NCI-H226 (cell line): ENCODE results near the gene WASF2.
"Not testable (repeated sequence)": the region's sequence is repeated elsewhere in the genome, so short reads cannot be mapped to it uniquely, and the experiment has no call there.

ENCODE experiments used
- DNase-seq: peaks from one replicate; pipeline ENCODE4 v3.0.0-alpha.2; 2015

The WASF2 gene

DNA sequence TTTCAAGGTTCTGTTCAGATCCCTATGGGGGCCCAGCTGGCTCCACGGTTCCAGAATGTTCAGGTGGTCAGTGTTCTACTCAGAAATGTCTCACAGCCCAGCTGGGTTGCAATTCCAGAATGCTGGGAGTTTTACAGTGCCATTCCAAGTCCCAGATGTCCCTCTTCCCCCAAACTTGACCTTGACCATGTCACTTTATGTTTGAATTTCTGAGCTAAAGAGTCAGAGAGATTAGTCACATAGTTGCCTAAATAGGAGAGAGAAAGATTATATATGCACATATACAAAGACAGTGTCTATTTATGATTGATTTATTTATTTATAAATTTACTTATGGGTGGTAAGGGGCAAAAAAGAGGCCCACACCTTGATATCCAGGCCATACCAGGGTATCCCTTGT lies 95.0 kb downstream of the WASF2 start:
- DNase-seq: no peak

DNA sequence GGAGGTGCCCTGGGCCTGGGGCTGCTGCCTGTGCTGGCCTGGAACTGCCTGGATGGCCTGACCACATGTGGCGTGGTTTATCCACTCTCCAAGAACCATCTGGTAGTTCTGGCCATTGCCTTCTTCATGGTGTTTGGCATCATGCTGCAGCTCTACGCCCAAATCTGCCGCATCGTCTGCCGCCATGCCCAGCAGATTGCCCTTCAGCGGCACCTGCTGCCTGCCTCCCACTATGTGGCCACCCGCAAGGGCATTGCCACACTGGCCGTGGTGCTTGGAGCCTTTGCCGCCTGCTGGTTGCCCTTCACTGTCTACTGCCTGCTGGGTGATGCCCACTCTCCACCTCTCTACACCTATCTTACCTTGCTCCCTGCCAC lies 95.7 kb downstream of the WASF2 start:
- no peak for DNase-seq

DNA sequence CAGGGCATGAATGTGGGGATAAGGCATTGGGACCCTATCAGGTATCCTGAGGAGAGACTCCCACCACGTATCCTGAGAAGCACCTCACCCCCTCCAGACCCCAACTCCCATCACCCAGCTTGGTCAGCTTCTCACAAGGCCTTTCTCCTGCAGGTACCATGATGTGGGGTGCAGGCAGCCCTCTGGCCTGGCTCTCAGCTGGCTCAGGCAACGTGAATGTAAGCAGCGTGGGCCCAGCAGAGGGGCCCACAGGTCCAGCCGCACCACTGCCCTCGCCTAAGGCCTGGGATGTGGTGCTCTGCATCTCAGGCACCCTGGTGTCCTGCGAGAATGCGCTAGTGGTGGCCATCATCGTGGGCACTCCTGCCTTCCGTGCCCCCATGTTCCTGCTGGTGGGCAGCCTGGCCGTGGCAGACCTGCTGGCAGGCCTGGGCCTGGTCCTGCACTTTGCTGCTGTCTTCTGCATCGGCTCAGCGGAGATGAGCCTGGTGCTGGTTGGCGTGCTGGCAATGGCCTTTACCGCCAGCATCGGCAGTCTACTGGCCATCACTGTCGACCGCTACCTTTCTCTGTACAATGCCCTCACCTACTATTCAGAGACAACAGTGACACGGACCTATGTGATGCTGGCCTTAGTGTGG lies 96.2 kb downstream of the WASF2 start:
- DNase-seq: no peak

DNA sequence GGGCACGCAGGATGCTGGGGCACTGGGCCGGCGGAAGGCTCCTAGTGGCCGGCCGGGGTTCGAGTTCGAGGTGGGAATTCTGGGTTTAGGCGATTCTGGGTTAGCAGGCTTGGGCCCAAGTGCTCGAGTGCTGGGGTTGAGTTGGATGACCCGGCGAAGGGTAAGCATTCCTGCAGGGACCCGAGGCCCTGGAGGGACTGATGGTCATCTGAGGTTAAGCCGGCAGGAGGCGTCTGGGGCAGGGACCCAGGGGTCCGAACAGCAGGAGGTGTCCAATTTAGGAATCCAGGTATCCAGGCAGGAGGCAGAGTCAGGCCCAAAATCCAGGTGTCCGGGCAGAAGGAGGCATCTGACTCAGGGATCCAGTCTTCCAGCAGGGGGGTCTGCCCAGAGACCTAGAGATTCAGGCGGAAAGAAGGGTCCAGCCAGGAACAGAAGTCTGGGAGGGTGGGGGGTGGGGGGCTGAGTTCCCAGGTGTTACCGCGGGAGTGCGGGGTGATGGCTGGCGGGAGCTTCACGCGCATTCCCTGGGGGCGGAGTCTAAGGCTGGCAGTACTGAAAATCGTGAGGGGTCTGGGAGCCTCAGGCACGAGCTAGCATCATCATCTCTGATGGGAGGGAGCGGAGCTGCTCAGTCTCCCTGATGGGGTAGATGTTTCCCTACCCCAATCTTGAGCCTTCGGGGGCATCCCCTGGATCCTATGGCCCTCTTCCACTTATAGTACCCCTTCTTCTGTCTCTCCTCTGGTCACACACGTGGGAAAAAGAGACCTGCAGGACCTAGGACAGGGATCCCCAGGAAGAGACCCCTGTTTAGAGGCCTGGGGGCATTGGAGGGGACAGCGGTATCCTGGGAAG lies 97.0 kb downstream of the WASF2 start:
- DNase-seq: no peak

DNA sequence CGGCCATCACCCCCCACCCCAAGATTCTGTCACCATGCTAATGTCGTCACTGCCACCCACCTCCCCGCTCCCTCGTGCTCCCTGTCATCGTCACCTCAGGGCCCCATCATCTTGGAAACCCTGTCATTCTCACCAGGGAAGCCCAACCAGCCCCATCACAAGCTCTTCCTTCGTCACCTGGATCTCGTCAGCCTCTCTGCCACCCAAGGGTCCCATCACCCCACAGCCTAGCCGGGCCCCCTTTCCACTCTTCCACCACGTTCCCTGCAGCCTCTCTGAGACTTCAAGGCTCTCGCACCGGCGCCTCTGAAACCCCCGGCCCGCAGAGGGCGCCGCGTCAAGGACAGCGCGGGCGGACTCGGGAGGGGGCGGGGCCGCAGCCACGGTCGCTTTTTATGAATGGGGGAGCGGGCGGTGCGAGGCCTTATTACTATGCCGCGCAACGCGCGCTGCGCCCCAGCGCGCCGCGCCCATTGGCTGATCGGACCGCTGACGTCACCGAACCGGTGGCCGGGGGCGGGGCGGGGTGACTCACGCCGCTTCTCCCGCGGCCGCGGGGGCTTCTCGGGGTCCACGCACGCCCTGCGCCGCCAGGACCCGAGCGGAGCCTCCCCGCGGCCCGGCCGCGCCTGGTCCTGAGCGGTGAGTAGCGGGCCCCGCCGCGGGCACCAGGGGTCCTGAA lies 97.7 kb downstream of the WASF2 start, which contains the start of gene GPR3:
GPR3 (plus strand) TSS at position 527 of the 682 bp plus-strand sequence. CDS start 1,177 bp downstream, outside the sequence.
- DNase-seq: peak; percentile 81

DNA sequence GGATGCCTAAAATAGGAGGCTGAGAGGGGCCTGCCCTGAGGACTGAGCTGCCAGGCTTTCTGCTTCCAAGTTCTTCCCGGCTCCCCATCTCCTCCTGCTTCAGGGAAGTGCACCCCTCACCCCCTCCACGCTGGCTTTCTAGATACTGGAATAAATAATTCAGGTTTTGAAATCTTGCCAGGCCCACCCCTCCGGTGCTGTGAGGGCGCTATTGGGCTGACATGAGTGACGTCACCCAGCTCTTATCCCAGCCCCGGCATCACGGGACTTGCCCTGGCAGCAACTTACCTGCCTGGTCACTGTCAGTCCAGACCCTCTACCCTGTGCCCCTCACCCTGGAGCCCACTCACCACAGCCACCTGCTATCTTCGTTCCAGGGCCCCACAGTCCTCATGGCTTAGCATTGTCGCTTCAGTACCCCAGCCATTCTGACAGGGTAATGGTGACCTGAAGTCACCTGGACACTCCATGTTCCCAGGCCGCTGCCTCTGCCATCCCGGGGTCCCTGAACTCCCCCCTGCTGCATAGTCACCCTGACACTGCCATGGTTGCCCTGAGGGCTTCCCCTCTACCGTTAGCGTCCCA lies 98.4 kb downstream of the WASF2 start:
- peak; percentile 48 for DNase-seq

DNA sequence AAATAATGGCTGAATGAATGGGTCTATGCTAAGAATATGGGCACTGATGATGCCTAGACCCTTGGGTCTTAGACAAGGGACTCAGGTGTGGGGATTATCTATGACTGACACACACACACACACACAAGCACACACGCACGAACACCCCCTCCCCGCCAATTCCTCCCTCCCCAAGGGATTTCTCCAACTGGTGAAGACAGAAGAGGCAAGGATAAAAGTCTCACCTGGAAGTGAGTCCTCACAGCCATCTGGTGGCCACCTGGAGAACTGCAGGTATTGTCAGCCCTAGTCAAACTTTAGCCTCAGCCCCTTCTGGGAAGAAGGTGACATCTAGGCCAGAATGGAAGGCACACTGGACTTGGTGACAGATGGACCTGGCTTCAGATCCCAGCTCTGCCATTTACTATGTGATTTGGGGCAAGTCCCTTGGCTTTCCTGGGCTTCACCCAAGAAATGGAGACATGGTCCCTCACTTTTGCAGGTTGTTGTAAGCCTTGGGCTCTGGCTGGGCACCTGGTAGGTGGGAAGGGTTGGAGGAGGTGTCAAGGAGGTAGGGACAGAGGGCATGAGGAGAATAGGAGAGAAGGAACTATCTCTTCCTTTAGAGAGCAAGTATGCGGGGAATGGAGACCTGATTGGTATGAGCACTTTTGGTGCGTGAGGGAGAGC lies 101.5 kb downstream of the WASF2 start:
- no peak for DNase-seq

DNA sequence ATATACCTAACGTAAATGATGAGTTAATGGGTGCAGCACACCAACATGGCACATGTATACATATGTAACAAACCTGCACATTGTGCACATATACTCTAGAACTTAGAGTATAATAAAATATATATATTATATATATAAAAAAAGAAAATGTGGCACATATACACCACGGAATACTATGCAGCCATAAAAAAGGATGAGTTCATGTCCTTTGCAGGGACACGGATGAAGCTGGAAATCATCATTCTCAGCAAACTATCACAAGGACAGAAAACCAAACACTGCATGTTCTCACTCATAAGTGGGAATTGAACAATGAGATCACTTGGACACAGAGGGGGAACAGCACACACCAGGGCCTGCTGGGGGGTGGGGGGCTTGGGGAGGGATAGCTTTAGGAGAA lies 105.2 kb downstream of the WASF2 start:
- not testable (repeated sequence) for DNase-seq

DNA sequence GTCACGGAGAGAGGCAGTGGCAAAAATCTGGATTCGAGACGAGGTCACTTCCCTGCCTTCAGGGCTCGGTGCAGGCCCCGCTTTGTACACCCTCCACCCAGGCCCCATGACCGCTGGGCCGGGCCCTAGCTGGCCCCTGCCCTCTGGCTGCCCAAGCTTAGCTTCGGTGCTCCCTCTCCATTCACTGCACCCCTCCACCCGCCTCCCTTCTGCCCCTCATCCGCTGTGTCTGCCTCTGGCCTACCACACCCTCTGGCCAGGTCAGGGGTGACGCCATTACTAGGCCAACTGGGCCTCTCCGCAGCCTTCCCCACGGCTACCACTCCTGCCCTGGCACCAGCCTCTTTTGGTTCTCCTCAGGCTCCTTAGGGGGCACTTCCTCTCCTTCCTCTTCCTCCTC lies 106.3 kb downstream of the WASF2 start:
- DNase-seq: no peak

DNA sequence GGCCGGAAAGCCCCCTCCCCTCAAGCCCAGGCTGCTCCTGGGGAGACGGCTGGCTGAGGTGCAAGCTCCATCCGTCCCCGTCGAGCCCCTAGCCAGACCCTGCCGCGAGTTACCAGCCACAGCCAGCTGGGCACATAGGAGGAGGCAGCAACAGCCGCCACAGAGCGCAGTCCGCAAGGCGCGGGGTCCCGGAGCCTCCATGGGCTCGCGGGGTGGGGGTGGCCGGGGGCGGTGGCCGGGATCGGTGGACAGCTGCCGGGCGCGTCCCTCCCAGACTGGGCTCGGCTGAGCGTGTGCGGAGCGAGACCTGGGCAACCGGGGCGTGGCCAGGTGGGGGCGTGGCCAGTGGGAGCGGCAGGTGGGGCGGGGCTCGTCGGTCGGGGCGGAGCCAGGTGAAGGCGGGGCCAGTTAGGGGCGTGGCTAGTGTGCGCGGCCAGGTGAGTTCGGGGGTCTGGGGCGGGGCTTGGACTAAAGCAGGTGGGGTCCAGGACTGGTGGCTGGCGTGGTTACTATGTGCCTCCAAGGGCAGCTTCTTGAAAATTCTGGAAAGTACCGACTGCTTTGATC lies 106.8 kb downstream of the WASF2 start, which contains the start of gene CD164L2:
CD164L2 (minus strand) TSS at position 295 of the 567 bp plus-strand sequence; CDS start at position 201, 94 bp downstream.
- no peak for DNase-seq

DNA sequence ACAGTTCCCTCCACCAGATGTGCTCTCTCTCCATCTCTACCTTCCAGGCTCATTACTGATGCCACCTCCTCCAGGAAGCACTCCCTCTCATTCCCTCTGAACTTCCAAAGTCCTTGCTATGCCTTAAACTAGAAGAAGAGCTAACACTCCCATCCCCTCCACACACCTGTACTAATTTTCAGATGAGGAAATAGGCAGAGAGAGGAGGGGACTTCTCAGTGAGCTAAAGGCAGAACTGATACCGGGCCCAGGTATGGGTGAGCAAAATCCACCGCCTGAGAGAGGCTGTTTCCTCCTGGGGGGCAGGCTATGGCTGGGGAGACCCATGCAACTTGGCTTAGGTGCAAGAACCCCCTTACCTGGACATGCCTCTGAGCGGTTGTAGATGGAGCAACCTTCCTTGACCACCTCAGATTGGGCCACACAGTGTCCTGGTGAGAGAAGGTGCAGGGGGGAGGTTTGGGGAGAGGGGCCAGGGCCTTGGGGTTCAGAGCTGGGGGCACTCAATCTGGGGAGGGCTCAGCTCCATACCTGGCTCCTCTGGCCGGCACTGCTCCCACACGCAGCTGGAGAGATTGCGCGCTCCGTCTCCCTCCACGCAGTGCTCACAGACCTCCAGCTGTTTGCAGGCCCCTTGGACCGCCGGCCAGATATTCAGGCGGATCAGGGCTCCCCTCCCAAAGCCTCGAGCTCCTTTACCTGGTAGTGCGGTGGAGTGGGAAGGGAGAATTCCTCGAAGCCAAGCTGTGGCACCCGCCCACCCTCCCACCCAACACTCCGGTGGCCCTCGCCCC lies 107.8 kb downstream of the WASF2 start:
- no peak for DNase-seq

DNA sequence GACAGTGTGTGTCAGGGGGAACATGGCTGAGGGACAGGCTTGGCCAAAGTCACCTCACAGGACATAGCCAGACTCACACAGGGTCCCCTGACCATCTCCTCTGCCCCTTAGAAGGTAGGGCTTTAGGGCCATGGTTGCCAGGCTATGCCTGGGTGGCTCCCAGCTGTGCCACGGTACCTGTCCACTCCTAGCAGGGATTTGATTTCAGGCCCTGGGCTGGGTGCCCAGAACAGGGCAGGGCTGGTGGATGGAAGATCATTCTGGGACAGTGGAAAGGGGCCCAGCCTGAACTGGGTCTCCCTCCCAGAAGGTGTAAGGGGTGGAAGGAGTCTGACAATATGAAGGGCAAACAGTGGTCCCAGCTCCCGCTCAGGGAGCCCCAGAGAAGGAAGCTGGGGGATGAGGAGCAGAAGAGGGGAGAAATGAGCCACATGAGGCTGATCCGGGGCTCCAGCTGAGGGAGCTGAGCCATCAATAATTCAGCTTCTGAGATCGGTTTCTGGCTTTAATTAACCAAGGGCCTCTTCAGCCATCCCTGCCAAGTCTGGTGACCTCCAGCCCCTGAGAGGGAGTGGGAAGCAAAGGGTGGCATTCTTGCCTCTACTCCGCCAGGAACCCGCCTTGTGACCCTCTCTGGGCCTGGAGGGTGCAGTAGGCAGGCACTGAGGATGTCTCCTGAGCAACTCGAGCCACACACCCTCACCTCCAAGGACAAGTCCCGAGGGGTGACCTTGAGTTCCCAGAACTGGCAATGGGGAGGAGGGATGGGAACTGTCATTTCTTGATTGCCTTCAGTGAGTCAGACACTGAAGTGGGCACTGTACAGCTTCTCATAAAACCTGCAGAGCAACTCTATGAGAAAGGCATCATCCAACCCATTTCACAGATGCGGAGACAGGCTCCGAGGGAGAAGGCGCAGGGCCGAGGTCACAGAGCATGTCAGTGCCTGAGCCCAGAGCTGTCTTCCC lies 108.9 kb downstream of the WASF2 start:
- DNase-seq: no peak

DNA sequence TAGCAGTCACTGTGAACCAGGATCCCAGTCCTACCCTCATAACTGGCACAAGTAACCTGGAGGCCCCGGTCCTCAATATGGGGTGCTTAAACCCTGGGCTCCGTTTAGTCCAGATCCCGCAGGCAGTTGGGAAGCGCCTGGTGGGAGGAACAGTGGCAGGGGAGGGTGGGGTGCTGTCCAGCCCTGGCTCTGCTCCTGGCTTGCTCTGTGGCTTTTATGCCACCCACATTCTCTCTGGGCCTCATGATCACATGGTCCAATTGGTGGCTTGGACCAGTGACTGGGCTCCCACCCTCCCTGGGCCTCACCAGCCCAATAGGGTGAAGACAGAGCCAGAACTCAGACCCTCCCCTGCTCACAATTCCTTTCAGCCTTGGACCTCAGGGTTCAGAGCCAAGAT lies 109.7 kb downstream of the WASF2 start:
- no peak for DNase-seq

DNA sequence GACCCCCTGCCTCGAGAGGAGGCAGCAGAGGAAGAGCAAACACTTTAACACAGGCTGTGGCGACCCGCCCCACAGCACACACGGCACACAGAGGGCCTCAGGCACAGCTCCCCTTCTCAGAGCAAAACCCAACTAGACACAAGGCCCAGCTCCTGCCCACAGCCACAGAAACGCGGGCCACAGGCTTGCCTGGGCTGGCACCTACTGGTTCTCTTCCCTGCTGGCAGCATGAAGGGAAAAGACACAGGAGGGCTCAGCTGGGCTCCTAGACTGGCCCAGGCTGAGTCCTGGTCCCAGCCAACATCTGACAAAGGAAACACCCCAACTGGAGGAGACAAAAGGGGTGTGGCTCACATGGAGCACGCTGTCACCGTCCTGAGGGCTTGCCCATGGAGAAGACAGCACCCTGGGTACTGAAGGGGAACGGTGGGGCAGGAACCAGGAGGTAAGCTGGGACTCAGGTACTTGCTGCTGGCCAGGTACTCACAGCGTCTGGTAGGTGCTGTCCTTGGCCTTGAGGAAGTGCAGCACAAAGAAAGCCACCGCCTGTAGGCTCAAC lies 110.3 kb downstream of the WASF2 start:
- no peak for DNase-seq

DNA sequence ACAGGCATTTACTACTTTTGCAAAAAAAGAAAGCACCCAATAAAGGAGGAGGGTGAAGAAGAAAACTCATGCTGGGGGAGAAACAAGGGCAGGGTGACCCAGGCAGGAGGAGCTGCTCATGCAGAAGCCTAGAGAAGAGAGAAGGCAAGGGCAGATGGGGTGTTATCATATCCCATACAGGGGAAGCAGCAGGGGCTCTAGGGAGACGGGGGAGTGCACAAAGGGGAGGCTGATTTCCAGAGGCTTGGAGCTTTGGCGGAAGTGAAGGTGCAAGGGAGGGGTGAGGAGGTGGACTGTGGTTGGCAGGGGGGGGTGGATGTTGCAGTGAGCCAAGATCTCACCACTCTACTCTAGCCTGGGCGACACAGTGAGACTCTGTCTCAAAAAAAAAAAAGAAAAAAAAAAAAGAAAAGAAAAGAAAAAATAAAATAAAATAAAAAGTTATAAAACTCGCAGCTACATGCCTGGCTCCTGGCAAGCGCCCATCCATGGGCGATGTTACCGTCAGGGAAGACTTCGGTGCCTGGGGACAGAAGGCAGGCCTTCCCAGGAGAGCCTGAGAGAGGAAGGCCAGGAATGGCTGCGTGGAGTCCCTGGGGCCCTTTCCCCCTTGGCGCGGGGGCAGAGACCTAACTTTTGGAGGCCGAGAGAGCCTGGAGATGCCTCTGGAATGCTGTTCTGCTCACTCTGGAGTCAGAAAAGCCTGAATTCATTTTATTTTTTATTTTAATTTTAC lies 112.0 kb downstream of the WASF2 start:
- no peak for DNase-seq

DNA sequence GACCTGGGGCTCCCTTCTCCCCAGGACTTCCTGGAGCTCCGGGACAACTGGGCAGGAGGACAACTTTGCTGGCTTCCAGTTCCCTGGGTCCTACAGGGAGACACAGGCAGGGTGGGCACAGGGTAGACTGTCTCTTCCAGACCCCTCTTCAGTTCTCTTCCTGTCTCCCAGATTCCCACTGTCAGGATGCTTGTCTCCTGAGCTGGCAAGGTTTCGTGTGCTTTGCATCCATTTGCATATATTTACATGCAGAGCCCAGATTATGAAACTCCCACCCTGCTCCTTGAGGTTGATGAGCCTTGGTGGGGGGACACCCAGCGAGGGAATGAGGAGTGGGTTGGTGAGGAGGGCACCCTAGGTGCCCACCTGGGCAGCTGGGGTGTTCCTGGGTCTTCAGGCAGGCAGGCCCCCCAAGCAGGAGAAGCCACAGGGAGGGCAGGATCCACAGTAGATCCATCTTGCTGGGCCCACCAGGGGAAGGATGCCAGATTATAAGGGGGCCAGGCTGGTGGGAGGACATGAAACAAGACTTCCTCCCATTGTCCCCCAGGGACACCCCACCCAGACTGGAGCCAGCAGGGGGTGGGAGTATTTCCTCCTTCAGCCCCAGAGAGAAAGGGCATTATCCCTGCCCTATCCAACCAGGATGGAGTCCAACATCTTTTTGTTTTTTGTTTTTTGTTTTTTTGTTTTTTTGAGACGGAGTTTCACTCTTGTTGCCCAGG lies 115.4 kb downstream of the WASF2 start, which contains the start of gene FCN3:
FCN3 (minus strand) TSS at position 463 of the 725 bp plus-strand sequence; CDS start at position 457, 6 bp downstream.
- no peak for DNase-seq

DNA sequence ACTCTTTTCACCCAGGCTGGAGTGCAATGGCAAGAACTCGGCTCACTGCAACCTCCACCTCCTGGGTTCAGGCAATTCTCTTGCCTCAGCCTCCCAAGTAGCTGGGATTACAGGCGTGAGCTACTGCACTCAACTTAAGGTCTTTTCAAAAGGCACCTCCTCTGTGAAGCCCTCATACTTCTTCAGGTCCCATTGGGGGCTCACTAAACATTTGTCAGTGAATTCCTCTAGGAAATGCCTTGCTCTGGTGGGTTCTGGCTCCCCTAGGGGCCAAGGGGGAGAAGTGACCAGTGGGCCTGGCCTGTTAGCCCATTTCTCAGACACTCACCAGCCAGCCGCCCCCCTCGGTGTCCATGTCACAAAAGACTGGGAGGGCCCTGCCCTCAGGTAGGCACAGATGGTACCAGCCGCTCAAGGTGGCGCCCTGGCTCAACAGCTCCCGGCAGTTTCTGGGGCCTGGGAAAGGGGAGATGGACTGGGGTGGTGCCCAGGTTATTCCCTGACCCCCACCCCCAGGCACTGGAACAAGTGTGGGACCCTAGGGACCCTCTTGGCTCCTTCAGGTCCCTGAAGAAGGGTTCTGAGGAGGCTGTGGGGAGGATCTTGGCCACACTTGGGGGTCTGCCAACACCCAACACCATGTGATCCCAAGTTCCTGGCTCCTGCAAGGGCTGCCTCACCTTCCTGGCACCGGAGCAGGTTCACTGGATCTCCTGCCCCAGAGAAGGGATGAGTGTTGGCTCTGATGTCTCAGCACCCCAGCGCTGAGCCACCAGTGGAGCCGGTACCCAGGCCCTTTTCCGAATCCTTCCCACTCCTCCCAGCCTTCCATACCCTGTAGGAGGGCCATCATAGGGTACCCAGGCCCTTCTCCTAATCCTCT lies 116.9 kb downstream of the WASF2 start:
- DNase-seq: no peak
